ENCODE measurements around the gene BACE2. TPM values are rescaled to one million over a fixed set of nuclear protein-coding genes. Genes with fewer than 3 reads are reported as not detected.
A peak's percentile ranks its signal among the peaks of the same experiment; 100 is the strongest.
"Not testable (repeated sequence)": the region's sequence is repeated elsewhere in the genome, so short reads cannot be mapped to it uniquely, and the experiment has no call there.

Gene BACE2
- total RNA-seq, 1 experiment from 2014 or later, result 229 TPM

- no peak for DNase-seq (ENCODE audit: low read depth)
Observed at GRCh38 chr21:41240040-41240439, 72.1 kb downstream of the BACE2 start.

- no peak for DNase-seq (ENCODE audit: low read depth)
Observed at GRCh38 chr21:41241341-41241740, 73.4 kb downstream of the BACE2 start.

- no peak for DNase-seq (ENCODE audit: low read depth)
Observed at GRCh38 chr21:41242238-41242829, 74.4 kb downstream of the BACE2 start.

GRCh38 chr21:41243107-41243506 is 75.1 kb downstream of the BACE2 start:
- no peak for DNase-seq (ENCODE audit: low read depth)

- not testable (repeated sequence) for DNase-seq (ENCODE audit: low read depth)
Observed at GRCh38 chr21:41244266-41244880, 76.4 kb downstream of the BACE2 start.

- no peak for DNase-seq (ENCODE audit: low read depth)
Observed at GRCh38 chr21:41245509-41246135, 77.7 kb downstream of the BACE2 start.

GRCh38 chr21:41246808-41247207 is 78.8 kb downstream of the BACE2 start:
- DNase-seq (ENCODE audit: low read depth), result no peak

- no peak for DNase-seq (ENCODE audit: low read depth)
Observed at GRCh38 chr21:41247561-41248545, 79.9 kb downstream of the BACE2 start.

- DNase-seq (ENCODE audit: low read depth), result no peak
Observed at GRCh38 chr21:41249476-41249875, 81.5 kb downstream of the BACE2 start.

- peak; percentile 75 for DNase-seq (ENCODE audit: low read depth)
Observed at GRCh38 chr21:41250519-41250918, 82.6 kb downstream of the BACE2 start.

GRCh38 chr21:41251961-41252642 is 84.1 kb downstream of the BACE2 start:
- DNase-seq (ENCODE audit: low read depth), result peak; percentile 38

GRCh38 chr21:41254090-41254700 is 86.2 kb downstream of the BACE2 start:
- DNase-seq (ENCODE audit: low read depth), result no peak

GRCh38 chr21:41255190-41255589 is 87.2 kb downstream of the BACE2 start:
- no peak for DNase-seq (ENCODE audit: low read depth)

- not testable (repeated sequence) for DNase-seq (ENCODE audit: low read depth)
Observed at GRCh38 chr21:41256231-41256630, 88.3 kb downstream of the BACE2 start.

GRCh38 chr21:41256771-41257702 is 89.1 kb downstream of the BACE2 start:
- no peak for DNase-seq (ENCODE audit: low read depth)

GRCh38 chr21:41258617-41259016 is 90.7 kb downstream of the BACE2 start:
- DNase-seq (ENCODE audit: low read depth), result no peak

GRCh38 chr21:41260428-41260827 is 92.5 kb downstream of the BACE2 start:
- no peak for DNase-seq (ENCODE audit: low read depth)

GRCh38 chr21:41267346-41267745 is 99.4 kb downstream of the BACE2 start:
- DNase-seq (ENCODE audit: low read depth), result no peak

- DNase-seq (ENCODE audit: low read depth), result no peak
Observed at GRCh38 chr21:41269535-41269934, 101.6 kb downstream of the BACE2 start.

GRCh38 chr21:41277196-41277595 is 109.2 kb downstream of the BACE2 start:
- DNase-seq (ENCODE audit: low read depth), result no peak

Data from M059J (cell line).